ENCODE measurements around the gene BGLAP.

Gene BGLAP

DNA sequence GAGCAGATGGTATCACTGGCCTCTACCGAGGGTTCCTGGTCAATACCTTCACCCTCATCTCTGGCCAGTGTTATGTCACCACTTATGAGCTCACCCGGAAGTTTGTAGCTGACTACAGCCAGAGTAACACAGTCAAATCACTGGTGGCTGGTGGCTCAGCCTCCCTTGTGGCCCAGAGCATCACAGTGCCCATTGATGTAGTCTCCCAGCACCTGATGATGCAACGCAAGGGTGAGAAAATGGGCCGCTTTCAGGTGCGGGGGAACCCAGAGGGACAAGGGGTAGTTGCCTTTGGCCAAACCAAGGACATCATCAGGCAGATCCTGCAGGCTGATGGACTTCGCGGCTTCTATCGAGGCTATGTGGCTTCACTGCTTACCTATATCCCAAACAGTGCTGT is 41.9 kb upstream of the BGLAP start:
- no peak overlapping the region for H3K27ac ChIP-seq
- TF ChIP-seq, protein P1, sequence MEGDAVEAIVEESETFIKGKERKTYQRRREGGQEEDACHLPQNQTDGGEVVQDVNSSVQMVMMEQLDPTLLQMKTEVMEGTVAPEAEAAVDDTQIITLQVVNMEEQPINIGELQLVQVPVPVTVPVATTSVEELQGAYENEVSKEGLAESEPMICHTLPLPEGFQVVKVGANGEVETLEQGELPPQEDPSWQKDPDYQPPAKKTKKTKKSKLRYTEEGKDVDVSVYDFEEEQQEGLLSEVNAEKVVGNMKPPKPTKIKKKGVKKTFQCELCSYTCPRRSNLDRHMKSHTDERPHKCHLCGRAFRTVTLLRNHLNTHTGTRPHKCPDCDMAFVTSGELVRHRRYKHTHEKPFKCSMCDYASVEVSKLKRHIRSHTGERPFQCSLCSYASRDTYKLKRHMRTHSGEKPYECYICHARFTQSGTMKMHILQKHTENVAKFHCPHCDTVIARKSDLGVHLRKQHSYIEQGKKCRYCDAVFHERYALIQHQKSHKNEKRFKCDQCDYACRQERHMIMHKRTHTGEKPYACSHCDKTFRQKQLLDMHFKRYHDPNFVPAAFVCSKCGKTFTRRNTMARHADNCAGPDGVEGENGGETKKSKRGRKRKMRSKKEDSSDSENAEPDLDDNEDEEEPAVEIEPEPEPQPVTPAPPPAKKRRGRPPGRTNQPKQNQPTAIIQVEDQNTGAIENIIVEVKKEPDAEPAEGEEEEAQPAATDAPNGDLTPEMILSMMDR (conservative IDR thresholded peaks at IDR 0.05): no peak

DNA sequence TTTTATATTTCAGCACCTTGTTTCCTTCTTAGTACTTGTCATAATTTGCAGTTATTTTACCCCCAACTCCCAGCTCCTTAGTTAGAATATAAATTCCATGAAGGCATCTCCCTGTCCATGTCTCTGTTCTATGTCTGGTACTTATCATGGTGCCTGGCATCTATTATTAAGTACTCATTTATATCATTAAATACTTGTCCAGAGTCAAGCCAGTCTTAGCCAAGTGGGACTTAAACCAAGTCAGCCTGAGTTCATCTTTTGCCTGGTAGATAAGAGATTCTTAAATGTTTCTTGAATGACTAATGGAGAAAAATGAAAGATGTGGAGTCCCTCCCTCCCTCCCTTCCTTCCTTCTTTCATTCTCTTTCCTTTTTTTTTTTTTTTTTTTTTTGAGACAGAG is 38.7 kb upstream of the BGLAP start:
- TF ChIP-seq, protein P1 (conservative IDR thresholded peaks at IDR 0.05): no peak

DNA sequence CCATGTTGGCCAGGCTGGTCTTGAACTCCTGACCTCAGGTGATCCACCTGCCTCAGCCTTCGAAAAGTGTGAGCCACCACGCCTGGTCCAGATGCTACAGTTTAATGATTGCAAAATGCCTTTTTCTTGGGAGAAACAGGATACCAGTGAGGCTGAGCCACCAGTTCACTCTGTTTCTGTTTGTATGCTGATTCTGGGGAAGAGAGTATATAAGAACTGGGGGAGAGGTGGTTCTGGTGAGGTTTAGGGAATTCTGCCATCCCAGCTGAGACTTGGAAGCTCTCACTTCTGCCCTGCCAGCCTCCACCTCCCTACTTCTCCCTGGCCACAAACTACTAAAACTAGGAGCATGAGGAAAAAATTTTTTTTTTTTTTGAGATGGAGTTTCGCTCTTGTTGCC is 37.3 kb upstream of the BGLAP start:
- H3K27ac ChIP-seq: no peak overlapping the region
- TF ChIP-seq, protein P1 (conservative IDR thresholded peaks at IDR 0.05): no peak

More for the DNA sequence above, 38.7 kb upstream of the BGLAP start:
- no peak overlapping the region for H3K27ac ChIP-seq

DNA sequence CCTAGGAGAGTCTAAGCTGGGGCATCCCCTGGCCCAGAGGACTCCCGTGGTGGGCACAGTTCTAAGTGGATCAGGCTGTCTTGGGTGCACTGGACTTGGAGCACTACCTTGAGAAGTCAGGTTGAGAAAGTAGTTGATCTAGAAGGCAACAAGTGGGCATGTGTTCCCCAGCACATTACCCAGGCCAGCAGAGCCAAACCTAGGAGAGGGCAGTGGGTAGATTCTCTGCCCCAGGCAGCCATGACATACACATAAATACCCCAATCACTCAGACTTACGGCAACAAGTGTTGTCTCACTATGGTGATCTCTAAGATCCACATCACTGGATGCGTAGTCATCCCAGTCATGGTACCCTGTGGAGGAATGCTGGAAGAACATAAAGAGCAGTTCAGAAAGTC is 30.7 kb upstream of the BGLAP start:
- no peak overlapping the region for H3K27ac ChIP-seq

DNA sequence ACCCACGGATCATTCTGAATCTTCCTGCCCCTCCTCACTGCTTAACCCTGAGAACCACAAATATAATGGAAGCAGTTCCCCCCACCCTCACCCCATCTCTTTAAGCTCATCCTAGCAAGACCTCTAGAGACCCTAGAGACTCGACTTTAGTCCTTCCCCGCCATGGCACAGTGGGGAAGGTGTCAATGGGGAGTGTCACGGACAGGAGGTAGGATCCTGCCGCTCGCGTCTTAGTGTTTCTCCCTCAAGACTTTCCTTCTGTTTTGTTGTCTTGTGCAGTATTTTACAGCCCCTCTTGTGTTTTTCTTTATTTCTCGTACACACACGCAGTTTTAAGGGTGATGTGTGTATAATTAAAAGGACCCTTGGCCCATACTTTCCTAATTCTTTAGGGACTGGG is 29.9 kb upstream of the BGLAP start:
- TF ChIP-seq, protein P1 (conservative IDR thresholded peaks at IDR 0.05): no peak
- peak overlapping the region; percentile 92 for H3K27ac ChIP-seq

More for the DNA sequence above, 30.7 kb upstream of the BGLAP start:
- TF ChIP-seq, protein P1 (conservative IDR thresholded peaks at IDR 0.05): no peak

- TF ChIP-seq, protein P1 (conservative IDR thresholded peaks at IDR 0.05): no peak
- H3K27ac ChIP-seq: peak within 1 kb of the TSS; percentile 92
Observed at GRCh38 chr1:156212833-156213643, 28.9 kb upstream of the BGLAP start, which contains the start of gene PMF1. Gene PMF1 (plus strand): TSS chr1:156213007. CDS start chr1:156213016, 9 bp downstream.

GRCh38 chr1:156213644-156213966 is 28.4 kb upstream of the BGLAP start:
- peak overlapping the region; percentile 92 for H3K27ac ChIP-seq
- TF ChIP-seq, protein P1 (conservative IDR thresholded peaks at IDR 0.05): no peak

Measured in VCaP (cell line).